Endometrial microvascular endothelial cells (primary cell): Measurements from ENCODE around the gene PLXNB1. TPM values are rescaled to one million over a fixed set of nuclear protein-coding genes. Genes with fewer than 3 reads are reported as not detected.
"Not testable (repeated sequence)": the region's sequence is repeated elsewhere in the genome, so short reads cannot be mapped to it uniquely, and the experiment has no call there.

ENCODE experiments used
- in situ Hi-C: cut with HindIII; loops from 2 replicates; pipeline ENCODE4 v1.10.0; 2017; ENCODE audit warnings: low sequenced_read_pairs, low pct_unique_long_range_greater_than_20kb; ENCODE audit errors: inconsistent ontology term
- total RNA-seq: library from RNA; depleted of rRNA; stranded (reverse); fragments of >200 nt; gene quantifications from one replicate; pipeline ENCODE4 v1.2.3, GENCODE V29; 2015; ENCODE audit errors: inconsistent ontology term

Gene PLXNB1
- total RNA-seq, 1 donor from 2014 or later, result 12.2 TPM

GRCh38 chr3:48465531-48466378 lies 35.9 kb upstream of the PLXNB1 start:
- in situ Hi-C loops, result no loop called here

- in situ Hi-C loops, result no loop called here
Measured at GRCh38 chr3:48465237-48465530, 35.3 kb upstream of the PLXNB1 start.

- in situ Hi-C loops, result no loop called here
Measured at GRCh38 chr3:48464713-48465221, 34.9 kb upstream of the PLXNB1 start.

- in situ Hi-C loops, result no loop called here
Measured at GRCh38 chr3:48463703-48464102, 33.8 kb upstream of the PLXNB1 start.

GRCh38 chr3:48461767-48462166 lies 31.9 kb upstream of the PLXNB1 start:
- in situ Hi-C loops, result not testable (repeated sequence)

GRCh38 chr3:48460517-48460902 lies 30.6 kb upstream of the PLXNB1 start:
- in situ Hi-C loops, result no loop called here

GRCh38 chr3:48459773-48460516 lies 30.1 kb upstream of the PLXNB1 start:
- in situ Hi-C loops, result no loop called here

- in situ Hi-C loops, result no loop called here
Measured at GRCh38 chr3:48459331-48459730, 29.4 kb upstream of the PLXNB1 start.

GRCh38 chr3:48456456-48456855 lies 26.6 kb upstream of the PLXNB1 start:
- in situ Hi-C loops, result no loop called here

GRCh38 chr3:48451270-48451669 lies 21.4 kb upstream of the PLXNB1 start:
- in situ Hi-C loops, result no loop called here

- in situ Hi-C loops, result no loop called here
Measured at GRCh38 chr3:48446425-48447193, 16.7 kb upstream of the PLXNB1 start, which contains the start of gene ATRIP. ATRIP (plus strand) TSS chr3:48446737; CDS start chr3:48446846, 109 bp downstream.

- in situ Hi-C loops, result no loop called here
Measured at GRCh38 chr3:48446043-48446424, 16.1 kb upstream of the PLXNB1 start.

- in situ Hi-C loops, result no loop called here
Measured at GRCh38 chr3:48445277-48445882, 15.5 kb upstream of the PLXNB1 start.

- in situ Hi-C loops, result no loop called here
Measured at GRCh38 chr3:48441940-48442339, 12.1 kb upstream of the PLXNB1 start.

- in situ Hi-C loops, result no loop called here
Measured at GRCh38 chr3:48440590-48440958, 10.7 kb upstream of the PLXNB1 start.

GRCh38 chr3:48439820-48440589 lies 10.1 kb upstream of the PLXNB1 start, which contains the start of the genes CCDC51 and TMA7:
CCDC51 (minus strand) TSS chr3:48440119; CDS start chr3:48435128, 4,991 bp downstream.
TMA7 (plus strand) TSS chr3:48440257; CDS start chr3:48440297, 40 bp downstream.
- in situ Hi-C loops, result no loop called here

GRCh38 chr3:48437812-48438211 lies 7.9 kb upstream of the PLXNB1 start:
- in situ Hi-C loops, result no loop called here

- in situ Hi-C loops, result no loop called here
Measured at GRCh38 chr3:48436855-48437254, 7.0 kb upstream of the PLXNB1 start.
